Stromal cell of bone marrow (primary cell): Measurements from ENCODE around the gene SPSB1.

Experiments
- DNase-seq: peaks from one replicate; pipeline ENCODE4 v3.0.0-alpha.2; 2012; ENCODE audit warnings: low read depth

SPSB1 gene

DNA sequence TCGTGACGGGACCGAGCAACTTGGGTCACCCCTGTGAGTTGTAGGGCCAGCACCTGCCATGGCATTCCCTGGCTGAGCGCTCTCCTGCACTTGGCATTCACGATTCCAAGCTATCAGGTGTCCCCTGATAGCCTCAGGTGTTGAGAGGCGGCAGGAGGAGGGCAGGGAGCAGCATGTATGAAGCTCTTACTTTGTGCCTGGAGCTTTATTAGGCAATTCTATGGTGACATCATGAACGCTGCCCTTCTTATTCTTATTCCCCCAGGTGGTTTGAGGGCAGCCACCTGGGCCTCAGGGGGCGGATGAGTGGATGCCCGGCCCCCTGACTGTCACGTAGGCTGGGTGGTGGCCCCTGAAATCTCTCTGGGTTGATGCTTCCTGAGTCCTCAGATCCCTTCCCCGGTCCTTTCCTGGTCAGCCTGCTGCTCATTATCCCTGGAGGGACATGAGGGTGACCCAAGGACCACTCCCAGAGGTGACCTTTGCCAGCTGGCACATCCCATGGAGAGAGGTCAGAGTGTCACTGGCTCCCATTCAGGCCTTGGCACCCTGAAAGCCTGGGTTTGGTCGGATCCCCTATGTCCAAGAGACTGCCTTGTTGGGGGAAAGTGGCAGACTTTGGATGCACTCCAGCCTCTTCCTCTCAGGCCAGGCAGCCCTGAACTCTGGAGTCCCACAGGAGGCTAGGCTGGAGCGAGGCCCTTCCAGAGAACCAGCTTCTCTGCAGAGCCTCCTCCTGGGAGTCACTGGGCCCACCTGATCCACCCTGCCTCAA lies 51.9 kb downstream of the SPSB1 start:
- DNase-seq = no peak

DNA sequence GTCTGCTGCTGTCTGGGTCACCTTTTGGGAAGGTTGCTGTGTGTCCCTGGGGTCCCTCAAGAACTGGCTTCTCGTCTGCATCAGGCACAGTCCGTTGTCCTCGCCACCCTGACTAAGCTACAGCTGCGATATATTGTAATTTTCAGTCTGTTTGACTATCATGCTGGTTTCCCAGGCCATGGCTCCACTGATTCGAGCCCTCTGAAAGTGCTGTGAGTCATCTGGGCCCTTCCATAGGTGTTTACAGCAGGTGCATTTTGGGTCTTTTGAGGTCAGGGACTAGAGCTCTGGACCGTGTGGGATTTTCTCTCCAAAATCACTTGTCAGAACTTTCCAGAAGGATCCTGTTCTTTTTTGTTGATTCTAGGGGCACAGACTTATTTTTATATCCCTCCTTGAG lies 52.8 kb downstream of the SPSB1 start:
- DNase-seq = no peak

DNA sequence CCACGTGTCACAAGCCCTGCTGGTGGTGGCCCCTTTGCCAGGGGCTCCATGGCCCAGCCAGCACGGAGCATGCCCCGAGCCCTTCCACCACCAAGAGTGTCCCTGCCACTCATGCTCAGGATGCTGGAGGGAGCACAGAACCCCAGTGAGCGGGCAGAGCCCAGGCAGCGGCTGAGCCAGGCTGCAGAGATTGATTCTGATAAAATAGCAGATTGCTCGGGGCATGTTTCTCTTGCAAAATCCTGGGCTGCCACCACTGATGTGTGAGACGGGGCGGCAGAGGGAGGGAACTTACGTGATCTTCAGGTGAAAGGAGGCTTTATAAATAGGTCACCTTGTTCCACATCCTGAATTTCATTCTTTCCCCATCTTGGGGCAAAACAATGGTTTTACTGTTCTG lies 53.2 kb downstream of the SPSB1 start:
- no peak for DNase-seq

DNA sequence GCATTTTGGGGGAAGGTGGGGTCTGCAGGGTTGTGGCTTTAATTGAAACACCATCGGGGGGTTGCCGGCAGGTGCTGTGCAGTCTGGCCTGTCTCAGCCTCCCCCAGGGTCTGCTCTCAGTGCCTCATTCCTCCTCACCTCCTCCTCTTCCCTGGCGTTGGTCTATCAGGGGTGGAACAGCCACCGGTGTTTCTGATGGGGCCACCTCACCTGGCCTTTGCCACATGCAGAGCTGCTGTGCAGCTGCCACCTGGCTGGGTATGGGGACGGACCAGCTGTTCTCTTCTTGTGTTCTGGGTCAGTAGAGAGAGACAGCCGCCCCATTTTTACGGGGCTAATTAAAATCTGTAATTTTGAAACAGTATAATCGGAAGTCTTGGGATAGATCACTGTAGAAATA lies 53.9 kb downstream of the SPSB1 start:
- no peak for DNase-seq

DNA sequence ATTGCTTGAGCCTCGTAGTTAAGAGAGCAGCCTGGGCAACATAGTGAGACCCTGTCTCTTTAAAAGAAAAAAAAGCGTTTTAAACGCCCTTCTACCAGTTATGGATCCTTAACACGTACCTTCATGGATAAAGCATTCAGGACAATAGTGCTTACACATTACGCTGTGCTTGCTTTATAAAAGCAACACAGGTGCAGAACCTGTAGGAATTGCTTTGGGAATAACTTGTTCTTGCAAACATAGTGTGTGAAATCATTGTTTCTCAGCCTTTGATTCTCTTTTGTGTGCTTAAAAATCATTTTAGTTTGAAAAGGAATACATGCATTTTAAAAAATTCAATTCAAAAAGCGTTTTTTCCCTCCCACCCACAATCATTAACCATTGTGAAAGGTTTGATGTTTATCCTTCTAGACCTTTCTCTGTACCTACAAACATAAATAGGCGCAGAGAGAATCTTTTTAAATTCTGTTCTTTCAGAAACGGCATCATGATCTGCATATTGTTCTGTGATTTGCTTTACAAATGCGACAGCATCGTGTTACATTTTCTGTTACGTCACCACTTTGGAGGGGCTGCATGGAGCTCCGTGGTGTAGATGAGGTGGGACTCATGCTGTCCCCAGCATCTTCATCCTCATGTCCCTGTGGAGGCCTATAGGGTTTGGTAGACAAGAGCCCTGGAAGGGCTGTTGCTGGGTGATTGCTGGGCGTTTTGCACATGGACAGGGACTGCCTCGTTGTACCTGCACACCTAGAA lies 54.6 kb downstream of the SPSB1 start:
- DNase-seq = no peak

DNA sequence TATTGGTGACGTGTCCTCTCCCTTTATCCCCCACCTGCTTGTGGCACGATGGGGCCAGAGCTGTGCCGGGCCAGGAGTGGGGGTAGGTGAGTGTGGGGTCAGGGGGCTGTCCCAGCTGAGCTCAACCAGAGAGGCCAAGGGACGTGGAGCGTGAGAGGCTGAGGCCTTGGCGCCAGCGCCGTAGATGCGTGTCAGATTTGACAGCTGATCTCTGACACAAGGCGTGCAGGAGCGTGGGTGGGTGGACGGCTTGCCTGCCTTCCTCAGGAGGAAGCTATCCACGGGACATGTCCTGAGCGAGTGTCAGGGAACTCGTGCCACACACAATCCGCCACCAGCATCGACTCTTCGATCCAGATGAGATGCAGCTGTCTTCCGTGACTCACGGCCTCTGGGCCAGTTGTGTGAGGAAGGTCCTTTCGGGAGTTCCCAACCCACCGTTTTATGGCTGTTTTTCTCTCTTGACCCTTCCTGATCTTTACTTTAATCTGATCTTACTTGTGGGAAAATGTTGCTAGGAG lies 56.7 kb downstream of the SPSB1 start:
- DNase-seq = no peak

DNA sequence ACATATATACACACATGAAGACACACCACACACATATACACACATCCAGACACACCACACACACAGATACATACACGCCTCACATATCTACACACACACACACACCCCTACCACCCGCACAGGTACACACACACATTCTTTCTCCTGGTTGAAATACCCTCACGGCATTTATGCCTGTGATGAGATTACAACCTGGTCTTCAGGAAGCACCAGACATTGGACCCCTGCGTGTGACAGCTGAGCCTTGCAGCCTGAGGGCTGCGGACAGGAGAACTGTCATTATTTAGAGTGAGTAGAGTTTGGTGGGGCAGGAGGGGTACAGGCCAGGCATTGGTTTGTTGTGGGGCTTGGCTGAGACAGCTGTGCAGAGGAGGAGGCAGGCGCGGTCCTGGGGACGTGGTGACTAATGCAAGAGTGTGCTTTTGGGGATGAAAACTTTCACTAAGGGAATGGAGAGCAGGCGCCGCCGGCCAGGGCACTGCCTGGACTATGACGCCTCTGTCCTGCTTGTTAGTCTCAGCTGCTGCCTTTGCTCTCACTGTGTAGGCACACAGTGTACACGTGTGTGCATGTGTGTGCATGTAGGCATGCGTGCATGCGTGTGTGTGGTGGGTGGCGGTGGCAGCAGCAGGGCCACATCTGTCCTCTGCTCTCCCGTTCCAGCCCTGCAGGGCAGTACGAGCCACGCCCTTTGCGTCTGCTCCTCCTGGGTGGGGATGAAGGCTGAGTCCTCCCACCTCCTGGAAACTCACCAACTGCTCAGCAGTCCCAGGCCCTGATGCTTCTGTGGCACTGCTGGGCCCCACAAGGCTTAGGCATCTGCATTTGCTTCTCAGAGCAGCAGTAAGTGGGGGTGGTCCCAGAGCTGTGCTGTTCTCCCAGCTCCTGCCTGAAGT lies 57.6 kb downstream of the SPSB1 start:
- no peak for DNase-seq

DNA sequence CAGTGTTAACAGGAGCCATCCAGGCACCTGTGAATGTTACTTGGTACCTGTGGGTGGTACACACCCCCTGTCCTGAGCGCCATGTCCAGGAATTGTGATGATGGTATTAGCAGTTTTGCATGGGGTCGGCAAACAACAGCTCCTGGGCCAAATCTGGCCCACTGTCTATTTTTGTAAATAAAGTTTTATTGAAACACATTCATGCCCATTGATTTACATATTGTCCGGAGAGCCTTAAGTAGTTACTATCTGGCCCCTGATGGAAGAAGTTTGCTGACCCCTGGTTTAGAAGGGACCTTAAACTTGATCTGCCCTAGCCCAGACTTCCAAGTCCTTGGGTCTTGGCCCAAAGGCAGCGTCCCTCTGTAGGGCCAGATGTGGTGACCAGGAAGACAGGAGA lies 58.3 kb downstream of the SPSB1 start:
- DNase-seq = no peak

DNA sequence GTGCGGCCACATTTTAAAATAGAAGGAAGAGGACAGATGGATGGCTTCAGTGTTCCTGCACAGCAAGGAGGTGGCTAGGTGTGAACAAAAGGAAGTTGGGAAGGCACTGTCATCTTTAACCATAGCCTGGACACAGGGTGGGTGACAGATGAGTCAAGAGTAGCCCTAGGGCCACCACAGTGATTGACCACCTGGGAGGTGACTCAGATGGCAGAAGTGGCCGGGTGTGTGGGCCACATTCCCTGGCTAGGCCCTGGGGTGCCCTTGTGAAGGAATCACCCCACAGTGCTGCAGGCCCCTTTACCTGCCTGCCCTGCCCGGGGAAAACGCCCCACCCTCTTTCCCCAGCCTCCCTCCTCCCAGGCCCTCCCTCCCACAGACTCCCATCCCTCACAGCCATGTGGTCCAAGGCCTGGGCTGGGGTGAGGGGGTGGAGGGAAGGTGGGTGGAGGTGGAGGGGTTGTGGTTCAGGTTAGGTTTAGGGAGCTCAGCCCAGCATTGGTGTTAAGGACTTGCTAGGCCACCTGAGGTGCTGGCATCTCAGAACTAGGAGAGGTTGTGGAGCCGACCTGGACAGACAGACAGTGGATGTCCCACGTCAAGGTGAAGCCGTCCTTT lies 59.1 kb downstream of the SPSB1 start:
- no peak for DNase-seq

DNA sequence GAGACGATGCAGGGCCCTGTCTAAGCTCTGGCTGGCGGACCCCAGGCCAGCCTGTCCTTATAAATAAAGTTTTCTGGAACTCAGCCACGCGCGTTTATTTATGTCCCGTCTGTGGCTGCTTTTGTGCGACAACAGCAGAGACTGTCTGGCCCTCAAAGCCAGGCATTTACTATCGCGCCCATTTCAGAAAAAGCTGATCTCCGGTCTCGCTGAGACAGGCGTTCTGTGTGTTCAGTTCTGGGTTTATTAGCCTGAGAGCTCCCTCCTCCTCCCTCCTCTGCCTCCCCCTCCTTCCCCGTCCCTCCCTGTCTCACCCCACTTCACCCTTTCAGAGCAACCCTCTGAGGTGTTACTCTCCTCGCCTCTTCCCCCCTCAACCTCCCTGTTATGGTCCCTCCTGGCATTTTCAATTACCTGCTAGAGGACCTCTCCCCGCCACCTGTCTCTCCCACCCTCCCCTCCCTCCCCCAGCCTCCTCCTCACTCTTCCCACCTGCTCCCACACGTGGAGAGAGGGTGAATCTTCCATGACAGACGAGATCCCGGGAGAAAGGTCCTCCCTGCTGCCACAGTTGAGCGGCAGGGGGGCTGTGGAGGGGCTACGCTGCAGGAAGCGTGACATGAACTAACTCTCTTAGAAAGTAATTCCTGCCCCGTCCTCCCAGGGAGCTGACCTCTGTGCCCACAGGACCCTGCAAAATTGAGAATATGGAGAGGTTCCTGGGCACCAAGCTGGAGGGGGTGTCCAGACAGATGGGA lies 59.9 kb downstream of the SPSB1 start:
- no peak for DNase-seq

DNA sequence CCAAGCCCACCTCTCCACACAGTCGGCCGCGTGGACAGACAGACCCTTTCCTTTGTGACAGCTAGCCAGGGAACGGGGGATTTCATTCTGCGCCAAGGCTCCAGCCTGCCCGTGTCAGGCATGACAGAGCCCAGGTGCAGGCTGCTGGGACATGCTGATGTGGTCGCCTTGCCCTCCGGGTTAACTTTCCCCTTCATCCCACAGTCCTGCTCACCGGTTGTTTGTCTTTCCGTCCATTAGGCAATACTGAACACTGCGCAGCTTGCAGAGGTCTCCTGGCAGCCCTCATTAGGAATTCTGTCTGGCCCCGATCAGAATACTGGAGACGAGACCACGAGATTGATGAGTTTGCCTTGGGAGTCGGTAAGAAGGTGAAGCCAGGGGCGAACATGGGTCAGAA lies 62.8 kb downstream of the SPSB1 start:
- no peak for DNase-seq

DNA sequence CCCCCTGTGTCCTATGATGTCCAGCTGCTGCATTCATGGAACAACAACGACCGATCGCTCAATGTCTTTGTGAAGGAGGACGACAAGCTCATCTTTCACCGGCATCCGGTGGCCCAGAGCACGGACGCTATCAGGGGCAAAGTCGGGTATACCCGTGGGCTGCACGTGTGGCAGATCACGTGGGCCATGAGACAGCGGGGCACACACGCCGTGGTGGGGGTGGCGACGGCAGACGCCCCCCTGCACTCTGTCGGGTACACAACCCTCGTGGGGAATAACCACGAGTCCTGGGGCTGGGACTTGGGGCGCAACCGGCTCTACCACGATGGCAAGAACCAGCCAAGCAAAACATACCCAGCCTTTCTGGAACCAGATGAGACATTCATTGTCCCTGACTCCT lies 63.3 kb downstream of the SPSB1 start:
- no peak for DNase-seq

DNA sequence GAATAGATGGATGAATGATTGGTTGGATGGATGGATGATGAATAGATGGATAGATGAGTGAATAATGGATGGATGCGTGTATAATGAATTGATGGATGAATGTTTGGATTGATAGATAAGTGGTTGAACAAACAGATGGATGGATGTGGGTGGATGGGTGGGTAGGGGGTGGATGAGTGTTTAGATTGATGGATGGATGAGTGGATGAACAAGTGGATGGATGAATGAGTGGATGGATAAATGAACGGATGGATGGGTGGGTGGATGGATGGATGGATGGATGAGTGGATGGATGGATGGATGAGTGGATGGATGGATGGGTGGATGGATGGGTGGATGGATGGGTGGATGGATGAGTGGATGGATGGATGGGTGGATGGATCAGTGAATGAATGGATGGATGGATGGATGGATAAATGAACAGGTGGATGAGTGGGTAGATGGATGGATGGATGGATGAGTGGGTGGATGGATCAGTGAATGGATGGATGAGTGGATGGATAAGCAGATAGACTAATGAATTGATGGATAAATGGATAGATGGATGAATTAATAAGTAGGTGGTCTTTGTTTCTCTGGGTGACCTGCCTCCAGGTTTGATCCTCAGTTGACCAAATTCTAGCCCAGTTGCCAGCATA lies 64.3 kb downstream of the SPSB1 start:
- no peak for DNase-seq

DNA sequence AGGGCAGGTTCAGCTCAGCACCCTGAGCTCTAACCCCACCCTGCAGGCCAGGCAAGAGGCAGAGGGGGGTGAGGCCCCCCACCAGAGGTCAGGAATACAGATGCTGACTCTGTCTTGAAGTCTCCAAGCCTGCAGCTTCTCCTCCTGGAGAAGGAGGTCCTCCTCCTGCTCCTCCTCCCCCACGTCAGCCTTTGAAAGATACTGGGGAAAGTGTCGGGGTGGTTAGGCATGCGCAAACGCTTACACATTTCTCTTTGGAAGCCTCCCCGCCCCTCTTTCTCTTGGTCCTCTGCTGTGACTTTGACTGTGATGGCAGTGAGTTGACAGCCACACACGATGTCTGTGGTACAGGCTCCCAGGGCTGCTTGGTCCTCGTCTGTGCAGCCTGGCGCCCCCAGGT lies 65.3 kb downstream of the SPSB1 start:
- no peak for DNase-seq

DNA sequence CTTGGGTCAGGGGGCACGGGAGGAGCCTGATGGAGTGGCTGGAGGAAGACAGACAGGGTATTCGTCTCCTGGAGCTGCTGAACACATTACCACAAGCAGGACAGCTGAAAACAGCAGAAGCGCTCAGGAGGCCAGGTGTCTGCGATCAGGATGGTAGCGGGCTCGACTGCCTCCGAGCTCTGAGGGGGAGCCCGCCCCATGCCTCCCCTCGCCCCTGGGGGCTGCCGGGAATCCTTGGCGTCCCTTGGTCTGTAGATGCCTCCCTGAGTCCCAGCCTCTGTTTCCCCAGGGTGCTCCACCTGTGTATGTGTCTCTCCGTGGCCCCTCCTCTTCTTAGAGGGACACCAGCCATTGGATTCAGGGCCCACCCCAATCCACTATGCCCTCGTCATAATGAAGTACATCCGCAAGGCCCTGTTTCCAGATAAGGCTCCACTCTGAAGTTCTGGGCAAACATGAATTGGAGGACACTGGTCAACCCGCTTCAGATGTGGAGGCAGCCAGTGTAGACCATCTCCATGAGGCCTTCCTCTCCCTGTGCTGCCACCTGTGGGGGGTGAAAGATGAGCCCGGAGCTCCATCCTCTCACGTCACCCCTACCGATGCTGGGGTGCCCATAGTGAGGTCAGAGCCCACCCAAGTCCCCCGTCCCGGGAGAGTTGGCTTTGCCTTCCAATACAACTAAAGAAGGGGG lies 67.8 kb downstream of the SPSB1 start:
- DNase-seq = no peak

DNA sequence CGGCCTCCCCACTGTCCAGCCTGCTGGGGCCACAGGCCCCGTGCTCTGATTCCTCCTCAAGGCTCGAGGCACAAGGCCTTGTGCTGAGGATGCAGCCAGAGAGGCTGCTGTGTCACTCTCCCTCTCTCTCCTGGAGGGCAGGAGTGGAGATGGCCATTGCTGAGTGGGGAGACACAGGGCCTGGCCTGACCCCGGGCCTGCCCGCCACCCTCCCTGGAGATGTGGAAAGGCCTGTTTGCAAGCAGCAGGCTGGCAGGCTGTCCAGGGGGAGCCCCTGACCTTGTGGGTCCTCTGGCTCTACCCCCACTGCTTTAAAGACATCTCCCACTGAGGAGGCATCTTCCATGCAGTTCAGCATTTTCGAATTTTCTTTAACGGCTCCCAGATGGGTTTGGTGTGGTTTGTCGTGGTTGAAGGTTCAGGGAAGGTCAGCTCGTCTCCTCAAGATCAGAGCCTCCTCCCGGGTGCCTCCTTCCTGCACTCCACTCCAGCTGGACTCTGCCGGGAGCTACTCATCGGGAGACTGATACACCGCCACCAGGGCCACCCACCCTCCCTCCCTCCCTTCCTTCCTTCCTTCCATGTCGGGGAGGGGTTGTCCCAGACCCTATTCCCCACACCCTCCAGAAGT lies 69.1 kb downstream of the SPSB1 start:
- DNase-seq = no peak

DNA sequence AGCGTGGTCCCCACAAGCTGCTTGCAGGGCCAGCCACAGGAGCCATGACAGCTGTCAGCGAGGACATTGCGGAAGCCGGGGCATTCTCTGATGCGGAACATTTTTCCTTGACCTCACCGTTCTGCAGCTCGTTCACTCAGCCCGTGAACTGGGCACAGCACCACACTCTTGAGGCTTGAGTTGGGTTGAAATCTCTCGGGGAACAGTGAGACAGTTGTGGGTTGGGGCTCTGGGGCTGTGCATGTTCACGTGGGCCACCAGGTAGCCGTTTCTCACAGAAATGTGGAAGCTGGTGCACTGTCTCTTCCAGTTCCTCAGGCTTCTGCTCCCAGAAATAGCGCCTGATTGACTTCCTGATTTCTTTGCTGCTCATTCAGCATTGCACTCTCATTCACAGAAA lies 69.8 kb downstream of the SPSB1 start:
- no peak for DNase-seq

DNA sequence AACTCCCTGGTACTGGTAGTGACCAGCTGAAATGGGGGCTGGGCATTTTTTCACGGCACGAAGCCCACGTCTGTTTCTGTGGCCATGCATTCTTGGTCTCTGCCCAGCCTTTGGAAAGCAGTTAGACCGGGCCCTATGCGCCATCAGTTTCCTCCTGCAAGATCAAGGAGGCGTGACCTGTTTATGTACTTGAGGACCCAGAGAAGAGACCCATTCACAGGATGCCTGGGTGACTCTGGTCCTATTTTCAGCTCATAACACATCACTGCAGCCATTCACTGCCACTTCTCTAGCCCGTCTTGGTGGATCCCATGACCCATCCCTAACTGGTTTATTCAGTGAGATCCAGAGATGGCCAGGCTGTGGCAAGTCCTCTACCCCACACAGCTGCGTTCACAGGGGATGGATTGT lies 70.4 kb downstream of the SPSB1 start:
- no peak for DNase-seq

DNA sequence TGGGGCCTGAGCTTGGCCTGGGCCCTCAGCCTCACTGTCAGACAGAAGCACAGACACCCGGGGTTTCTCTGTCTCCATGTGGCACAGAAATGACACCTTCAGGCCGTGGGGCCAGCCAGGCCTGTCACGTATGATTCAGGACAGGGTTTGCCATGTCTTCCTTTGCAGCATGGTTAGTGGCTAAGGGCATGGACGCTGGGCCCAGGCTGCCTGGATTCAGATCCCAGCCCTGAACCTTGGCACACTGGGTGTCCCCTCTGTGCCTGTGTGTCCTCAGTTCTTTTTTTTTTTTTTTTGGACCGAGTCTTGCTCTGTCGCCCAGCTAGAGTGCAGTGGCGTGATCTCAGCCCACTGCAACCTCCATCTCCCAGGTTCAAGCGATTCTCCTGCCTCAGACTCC lies 73.6 kb downstream of the SPSB1 start:
- DNase-seq = no peak
